ENCODE results near the gene CALHM6.

DNA sequence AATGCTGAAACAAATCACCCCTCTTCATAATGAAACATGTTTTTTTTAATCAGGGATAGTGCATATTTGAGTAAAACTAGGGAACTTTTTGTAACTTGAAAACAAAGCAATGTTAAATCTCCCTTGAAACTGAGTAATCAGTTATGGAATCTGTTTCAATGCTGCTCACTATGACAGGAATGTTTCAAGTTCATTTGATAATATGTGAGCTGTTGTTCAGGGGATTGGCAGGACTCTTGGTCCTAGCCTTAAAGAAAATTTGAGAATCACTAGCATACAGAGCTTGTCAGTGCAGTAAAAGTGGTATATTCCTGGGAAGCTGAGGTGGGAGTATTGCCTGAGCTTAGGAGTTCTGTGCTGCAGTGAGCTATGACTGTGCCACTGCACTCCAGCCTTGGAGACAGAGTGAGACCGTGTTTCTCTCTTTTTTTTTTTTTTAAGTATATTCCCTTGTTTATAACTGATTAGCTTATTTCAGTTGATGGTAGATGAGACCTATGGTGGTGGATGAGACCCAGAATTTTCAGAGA is 21.6 kb upstream of the CALHM6 start:
- TF ChIP-seq GATA3 (IDR thresholded peaks at IDR 0.05; ENCODE audit: low read depth, low read length): no peak
- no peak for TF ChIP-seq GATA2 (IDR thresholded peaks at IDR 0.05; ENCODE audit: low read depth, low read length)

Measured in SH-SY5Y (cell line).